Eye (tissue), 1 donor: ENCODE measurements around the gene PDE1C.
A peak's percentile ranks its signal among the peaks of the same experiment; 100 is the strongest.

Experiments
- DNase-seq: peaks from one replicate; pipeline ENCODE4 v3.0.0-alpha.2; 2015

The PDE1C gene

GRCh38 chr7:31986878-31987518, 83.2 kb downstream of the PDE1C start:
- DNase-seq = no peak

- DNase-seq = peak; percentile 25
Observed at GRCh38 chr7:31982962-31983361, 87.2 kb downstream of the PDE1C start.

- no peak for DNase-seq
Observed at GRCh38 chr7:31981874-31982390, 88.3 kb downstream of the PDE1C start.

GRCh38 chr7:31979690-31980330, 90.4 kb downstream of the PDE1C start:
- no peak for DNase-seq

GRCh38 chr7:31975546-31975945, 94.7 kb downstream of the PDE1C start:
- DNase-seq = no peak

- no peak for DNase-seq
Observed at GRCh38 chr7:31974351-31974750, 95.9 kb downstream of the PDE1C start.

- no peak for DNase-seq
Observed at GRCh38 chr7:31971049-31971667, 99.0 kb downstream of the PDE1C start.

- DNase-seq = no peak
Observed at GRCh38 chr7:31970501-31970900, 99.7 kb downstream of the PDE1C start.

- no peak for DNase-seq
Observed at GRCh38 chr7:31963569-31964175, 106.5 kb downstream of the PDE1C start.

- no peak for DNase-seq
Observed at GRCh38 chr7:31962246-31962645, 108.0 kb downstream of the PDE1C start.

GRCh38 chr7:31958226-31958625, 112.0 kb downstream of the PDE1C start:
- DNase-seq = no peak

- DNase-seq = no peak
Observed at GRCh38 chr7:31957756-31958155, 112.5 kb downstream of the PDE1C start.

- DNase-seq = no peak
Observed at GRCh38 chr7:31957090-31957720, 113.0 kb downstream of the PDE1C start.

GRCh38 chr7:31955641-31956040, 114.6 kb downstream of the PDE1C start:
- DNase-seq = no peak

- DNase-seq = no peak
Observed at GRCh38 chr7:31955021-31955420, 115.2 kb downstream of the PDE1C start.

- no peak for DNase-seq
Observed at GRCh38 chr7:31954500-31954899, 115.7 kb downstream of the PDE1C start.

- peak; percentile 43 for DNase-seq
Observed at GRCh38 chr7:31953432-31953831, 116.8 kb downstream of the PDE1C start.

- no peak for DNase-seq
Observed at GRCh38 chr7:31950091-31950755, 120.0 kb downstream of the PDE1C start.

- no peak for DNase-seq
Observed at GRCh38 chr7:31948029-31948428, 122.2 kb downstream of the PDE1C start.

GRCh38 chr7:31940167-31940566, 130.0 kb downstream of the PDE1C start:
- no peak for DNase-seq

- no peak for DNase-seq
Observed at GRCh38 chr7:31939076-31939475, 131.1 kb downstream of the PDE1C start.

GRCh38 chr7:31938650-31939049, 131.6 kb downstream of the PDE1C start:
- DNase-seq = no peak

GRCh38 chr7:31937982-31938381, 132.2 kb downstream of the PDE1C start:
- no peak for DNase-seq
